ENCODE measurements around the gene PRDX2.
A peak's percentile ranks its signal among the peaks of the same experiment; 100 is the strongest.

GRCh38 chr19:12777217-12778016 is 24.2 kb downstream of the PRDX2 start:
- no peak for TF ChIP-seq POLR2A (IDR thresholded peaks at IDR 0.05; ENCODE audit: low read depth, low read length)
- peak; percentile 96 to 97 for TF ChIP-seq CTCF (IDR thresholded peaks at IDR 0.05; ENCODE audit: extremely low read depth in 1 of 2, insufficient read depth in 1 of 2, low read depth in 1 of 2, low read length in 2 of 2)
- TF ChIP-seq MAX (IDR thresholded peaks at IDR 0.05; ENCODE audit: insufficient read depth, insufficient read length), result no peak
- TF ChIP-seq POLR2AphosphoS5 (IDR thresholded peaks at IDR 0.05; ENCODE audit: insufficient read depth, low read depth, low read length), result peak; percentile 37

All from endothelial cell of umbilical vein (primary cell).